Testis (tissue), 2 donors: Measurements from ENCODE around the gene FARS2.

Experiments used
- POLR2A ChIP-seq: fragments of 450-650 bp; IDR thresholded peaks from one replicate; pipeline ENCODE4 v1.6.1; 2017; ENCODE audit warnings: antibody characterized with exemption, mild to moderate bottlenecking, moderate library complexity
- TF ChIP-seq, protein P1 (sequence below), 3 experiments: fragments of 450-650 bp in 2 of 3; fragments of 200-600 bp in 1 of 3; sonication (generic) in 1 of 3; IDR thresholded peaks; one replicate each; pipeline ENCODE4 v1.5.1; 2016 to 2019; ENCODE audit warnings: antibody characterized with exemption in 3 of 3, mild to moderate bottlenecking in 2 of 3, moderate library complexity in 1 of 3

DNA sequence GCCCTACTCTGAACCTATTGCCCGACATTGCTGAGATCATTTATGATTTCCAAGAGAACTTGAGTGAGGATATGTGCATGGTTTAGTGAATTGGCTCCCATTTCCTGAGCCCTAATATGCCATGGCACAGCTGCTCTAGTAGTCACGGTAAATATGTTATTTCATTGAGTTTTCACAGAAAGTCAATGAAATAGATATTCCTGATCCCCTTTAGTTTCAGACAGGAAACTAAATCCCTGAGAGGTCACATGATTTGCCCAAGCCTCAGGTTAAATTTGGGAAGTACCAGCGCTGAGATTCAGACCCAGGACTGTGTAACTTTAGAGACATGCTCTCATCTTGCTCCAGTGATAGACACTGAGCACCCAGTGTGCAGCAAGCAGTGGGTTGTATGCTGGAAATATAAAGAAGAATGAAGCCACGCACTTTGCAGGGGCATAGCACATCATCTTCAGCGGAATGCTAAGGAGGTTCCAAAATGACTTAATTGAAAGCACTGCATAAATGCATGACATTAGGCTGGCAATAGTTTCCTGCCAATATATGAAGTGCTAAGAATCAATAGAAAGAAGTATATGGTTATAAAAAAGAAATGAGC is 70.6 kb downstream of the FARS2 start:
- TF ChIP-seq, protein P1, sequence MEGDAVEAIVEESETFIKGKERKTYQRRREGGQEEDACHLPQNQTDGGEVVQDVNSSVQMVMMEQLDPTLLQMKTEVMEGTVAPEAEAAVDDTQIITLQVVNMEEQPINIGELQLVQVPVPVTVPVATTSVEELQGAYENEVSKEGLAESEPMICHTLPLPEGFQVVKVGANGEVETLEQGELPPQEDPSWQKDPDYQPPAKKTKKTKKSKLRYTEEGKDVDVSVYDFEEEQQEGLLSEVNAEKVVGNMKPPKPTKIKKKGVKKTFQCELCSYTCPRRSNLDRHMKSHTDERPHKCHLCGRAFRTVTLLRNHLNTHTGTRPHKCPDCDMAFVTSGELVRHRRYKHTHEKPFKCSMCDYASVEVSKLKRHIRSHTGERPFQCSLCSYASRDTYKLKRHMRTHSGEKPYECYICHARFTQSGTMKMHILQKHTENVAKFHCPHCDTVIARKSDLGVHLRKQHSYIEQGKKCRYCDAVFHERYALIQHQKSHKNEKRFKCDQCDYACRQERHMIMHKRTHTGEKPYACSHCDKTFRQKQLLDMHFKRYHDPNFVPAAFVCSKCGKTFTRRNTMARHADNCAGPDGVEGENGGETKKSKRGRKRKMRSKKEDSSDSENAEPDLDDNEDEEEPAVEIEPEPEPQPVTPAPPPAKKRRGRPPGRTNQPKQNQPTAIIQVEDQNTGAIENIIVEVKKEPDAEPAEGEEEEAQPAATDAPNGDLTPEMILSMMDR (IDR thresholded peaks at IDR 0.05), result no peak
- no peak for TF ChIP-seq POLR2A
